GM04504 (cell line): ENCODE results near the gene ENTPD7.
"Not testable (repeated sequence)": the region's sequence is repeated elsewhere in the genome, so short reads cannot be mapped to it uniquely, and the experiment has no call there.

Experiments used
- DNase-seq: peaks from one replicate; pipeline ENCODE4 v3.0.0-alpha.2; 2012; ENCODE audit warnings: low read depth

ENTPD7 gene, protein sequence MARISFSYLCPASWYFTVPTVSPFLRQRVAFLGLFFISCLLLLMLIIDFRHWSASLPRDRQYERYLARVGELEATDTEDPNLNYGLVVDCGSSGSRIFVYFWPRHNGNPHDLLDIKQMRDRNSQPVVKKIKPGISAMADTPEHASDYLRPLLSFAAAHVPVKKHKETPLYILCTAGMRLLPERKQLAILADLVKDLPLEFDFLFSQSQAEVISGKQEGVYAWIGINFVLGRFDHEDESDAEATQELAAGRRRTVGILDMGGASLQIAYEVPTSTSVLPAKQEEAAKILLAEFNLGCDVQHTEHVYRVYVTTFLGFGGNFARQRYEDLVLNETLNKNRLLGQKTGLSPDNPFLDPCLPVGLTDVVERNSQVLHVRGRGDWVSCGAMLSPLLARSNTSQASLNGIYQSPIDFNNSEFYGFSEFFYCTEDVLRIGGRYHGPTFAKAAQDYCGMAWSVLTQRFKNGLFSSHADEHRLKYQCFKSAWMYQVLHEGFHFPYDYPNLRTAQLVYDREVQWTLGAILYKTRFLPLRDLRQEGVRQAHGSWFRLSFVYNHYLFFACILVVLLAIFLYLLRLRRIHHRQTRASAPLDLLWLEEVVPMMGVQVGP

DNA sequence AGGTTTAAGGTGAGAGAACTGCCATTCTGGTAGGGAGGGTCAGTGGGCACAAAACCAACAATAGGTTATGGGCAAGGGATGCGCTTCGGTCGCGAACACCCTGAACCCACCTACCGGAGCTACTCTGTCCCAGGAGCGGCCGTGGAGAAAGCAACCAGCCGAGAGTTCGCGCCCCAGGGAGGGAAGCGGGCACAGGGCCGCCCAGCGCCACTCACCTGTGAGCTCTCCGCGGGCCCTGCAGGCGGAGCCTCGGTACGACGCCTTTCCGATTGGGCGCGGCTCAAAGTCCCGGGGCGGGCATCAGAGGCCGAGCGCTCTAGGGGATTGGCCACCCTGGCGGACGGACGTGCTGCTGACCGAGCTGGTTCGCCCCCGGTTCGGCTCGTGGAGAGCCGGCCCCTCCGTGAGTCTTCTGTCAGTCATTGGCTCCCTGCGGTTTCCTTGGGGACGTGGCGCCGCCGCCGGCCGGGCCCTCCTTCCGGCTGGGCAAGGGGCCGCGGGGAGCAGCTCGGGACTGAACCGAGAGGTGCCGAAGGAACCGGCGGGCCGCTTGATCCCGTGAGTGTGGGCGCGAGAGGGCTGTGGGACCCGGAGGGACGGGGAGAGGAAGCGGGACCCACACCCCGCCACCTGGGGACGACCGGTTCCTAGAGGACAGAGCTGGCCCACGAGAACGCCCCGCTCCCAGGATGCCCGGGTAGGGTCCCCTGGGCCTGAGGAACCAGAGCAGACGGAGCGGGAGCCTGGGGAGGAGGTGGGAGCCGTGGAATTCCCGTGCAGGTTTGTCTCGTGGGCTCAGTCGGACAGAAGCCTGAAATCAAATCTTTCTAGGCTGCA lies at the start of gene ENTPD7:
Gene ENTPD7 (plus strand): TSS at position 479 of the 837 bp plus-strand sequence. CDS start 448 bp downstream, outside the sequence.
- DNase-seq = peak; percentile 89

DNA sequence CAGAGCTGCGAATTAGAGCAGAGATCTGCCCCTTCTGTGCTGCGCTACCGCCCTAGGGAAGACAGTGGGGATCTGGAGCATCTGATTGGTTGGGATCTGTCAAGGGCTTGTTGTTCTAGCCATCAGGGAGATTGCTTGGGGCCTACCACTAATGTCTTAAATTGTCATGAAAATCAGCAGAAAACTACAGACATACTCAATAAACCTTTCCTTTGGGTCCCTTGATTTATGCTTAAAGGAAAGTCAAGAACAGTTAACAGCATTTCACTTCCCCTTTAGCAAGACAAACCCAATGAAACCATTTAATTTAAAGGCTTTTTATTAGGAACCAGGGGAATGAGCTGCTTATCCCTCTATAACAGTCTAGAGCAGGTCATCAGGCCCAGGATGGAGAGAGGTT lies 49.1 kb upstream of the ENTPD7 start:
- no peak for DNase-seq

DNA sequence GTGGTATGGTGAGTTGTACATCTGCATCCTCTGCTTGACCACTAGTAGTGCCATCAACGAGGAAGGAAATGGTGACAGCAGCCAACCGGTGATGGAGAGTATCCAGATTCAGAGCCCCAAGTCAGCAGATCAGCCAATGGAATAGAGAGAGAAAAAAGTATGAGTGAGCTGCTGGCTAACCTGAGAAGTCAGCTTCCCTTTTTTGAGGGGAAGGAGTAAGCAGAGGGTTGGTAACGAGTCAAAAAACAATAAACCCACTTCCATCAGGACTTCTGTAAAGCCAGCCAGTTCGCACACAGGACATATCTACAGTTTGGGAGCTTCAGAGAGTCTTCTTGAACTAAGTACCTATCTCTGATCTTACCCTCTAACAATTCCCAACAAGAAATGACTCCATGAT lies 48.0 kb upstream of the ENTPD7 start:
- no peak for DNase-seq

DNA sequence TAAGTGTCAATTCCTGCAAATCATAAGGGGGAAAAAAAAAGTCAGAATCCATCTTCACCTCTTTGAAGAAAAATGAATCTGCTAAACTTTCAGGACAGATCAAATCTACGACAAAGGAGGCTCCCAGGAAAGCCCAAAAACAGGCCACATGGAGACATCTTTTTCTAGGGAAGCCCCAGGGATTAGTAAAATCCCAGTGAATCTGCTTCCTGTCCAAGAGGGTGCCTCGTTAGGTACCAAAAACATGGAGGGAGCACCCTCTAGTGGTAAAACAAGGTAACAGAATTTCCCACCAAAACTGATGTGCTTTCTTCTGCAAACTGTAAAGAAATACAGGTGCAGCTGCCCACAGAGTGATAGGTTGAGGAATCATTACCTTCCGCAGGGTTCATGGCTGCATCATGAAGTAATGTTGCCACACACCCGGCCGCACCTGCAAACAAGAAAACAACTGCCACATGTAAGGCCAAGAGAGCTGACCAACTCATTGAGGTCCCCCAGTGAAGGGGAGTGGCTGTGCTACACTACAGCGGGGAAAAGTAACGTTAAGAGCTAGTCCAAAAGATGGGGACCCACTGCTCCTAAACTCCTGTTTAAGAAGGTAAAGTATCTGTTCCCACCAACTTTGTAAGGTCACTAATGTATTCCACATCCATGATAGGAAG lies 47.0 kb upstream of the ENTPD7 start:
- peak; percentile 39 for DNase-seq

DNA sequence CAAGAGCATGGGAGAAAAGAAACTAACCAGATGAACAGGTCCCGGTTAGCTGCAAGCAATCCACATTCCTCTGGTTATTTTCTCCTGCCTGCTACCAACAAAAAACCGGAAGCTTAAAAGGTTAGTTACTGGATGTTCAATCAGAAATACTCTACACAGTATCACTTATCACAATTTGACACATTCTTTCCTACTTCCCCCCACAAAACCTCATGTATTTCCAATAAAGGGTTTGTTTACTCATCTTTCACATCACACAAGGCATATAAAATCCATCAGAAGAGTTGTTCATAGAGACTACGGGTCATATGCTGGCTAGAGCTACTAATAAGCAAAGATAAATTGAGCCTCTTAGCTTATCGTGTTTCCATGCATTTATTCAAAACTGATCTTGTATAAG lies 43.9 kb upstream of the ENTPD7 start:
- no peak for DNase-seq

DNA sequence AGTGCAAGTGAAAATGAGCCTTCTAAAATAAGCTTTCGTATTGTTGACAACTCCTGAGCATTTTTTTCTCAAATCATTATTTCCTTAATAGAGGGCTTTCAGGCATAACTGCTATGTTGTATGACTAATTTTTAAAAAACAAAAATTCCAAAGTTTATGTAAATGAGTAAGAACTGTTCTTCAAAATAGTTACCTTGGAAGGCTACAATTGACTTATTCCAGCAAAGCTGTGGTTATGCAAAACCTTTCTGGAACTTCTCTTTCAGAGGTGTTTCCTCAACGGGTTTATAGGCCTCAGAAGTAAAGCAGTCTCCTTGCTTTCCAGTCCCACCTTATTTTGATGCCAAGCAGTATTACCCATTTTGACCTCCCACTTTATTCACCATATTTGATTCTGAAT lies 41.6 kb upstream of the ENTPD7 start:
- no peak for DNase-seq

DNA sequence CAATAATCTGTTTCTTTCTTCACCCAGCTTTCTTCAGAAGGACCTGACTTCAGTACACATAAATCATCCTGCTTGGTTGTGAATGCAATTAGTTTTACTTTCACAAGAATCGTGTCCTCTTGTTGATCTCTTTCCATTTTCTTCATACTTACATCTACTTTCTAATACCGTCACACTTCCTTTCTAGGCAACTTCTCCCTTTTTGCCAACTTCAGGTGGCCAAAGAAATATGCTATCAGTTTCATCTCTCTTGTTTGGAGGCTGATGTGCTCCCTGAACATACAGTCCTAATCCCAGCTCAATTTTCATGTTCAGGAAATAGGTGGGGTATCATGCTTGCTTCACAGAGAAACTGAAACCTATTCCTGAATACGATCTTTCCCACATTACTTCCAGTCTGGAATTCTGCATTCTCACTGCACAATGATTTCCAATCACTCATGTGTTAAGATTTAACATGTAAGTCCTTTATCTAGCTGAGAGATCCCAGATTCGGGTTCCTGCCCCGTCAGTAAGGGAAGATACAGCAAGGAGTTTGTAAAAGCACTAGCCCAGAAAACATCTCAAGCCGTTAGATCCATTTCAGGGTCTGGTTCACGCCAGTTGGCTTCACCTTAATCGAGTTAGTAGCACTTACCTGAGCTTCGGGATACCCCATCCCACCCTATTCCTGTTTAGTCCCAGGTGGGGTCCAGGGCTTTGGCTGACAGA lies 40.1 kb upstream of the ENTPD7 start:
- DNase-seq = no peak

DNA sequence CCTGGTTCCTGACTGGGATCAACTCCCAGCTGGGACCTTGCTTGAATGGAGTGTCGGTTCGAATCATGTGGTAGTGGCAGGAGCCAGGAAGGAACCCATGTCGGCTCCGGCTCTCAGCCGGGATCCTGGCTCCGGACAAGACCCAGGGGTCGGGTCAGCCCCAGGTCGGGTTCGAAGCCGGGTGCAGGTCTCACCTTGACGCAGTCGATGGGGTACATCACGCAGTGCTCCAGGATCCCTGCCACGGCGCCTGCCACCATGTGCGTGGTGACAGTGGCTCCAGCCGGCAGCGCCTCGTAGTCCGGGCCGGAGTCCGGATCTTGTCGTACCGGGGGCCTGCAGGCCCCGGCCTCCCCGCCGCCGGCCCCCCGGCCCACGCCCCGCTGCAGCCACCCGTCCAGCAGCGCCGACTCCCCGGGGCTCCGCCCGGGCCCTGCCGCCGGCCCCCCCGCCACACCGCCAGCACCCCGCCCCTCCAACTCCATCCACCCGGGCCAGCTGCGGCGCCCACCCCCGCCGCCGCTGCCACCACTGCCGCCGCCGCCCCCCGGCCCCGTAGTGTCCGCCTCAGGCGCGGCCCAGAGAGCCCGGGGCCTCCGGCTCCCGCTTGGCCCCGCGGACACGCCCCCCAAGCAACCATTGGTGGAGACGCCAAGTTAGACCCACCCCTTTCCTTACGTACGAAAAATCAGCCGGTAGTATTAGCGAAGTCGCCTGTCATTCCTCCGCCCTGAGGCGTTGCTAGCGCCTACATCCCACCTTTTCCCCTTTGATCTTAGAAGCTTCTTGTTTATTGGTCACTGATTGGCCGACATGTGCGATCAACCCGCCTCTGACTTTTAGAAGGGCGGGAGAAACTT lies 39.2 kb upstream of the ENTPD7 start, which contains the start of gene SLC25A28:
Gene SLC25A28 (minus strand): TSS at position 589 of the 860 bp plus-strand sequence. CDS start 104 bp downstream, at position 485.
- DNase-seq = peak; percentile 100

DNA sequence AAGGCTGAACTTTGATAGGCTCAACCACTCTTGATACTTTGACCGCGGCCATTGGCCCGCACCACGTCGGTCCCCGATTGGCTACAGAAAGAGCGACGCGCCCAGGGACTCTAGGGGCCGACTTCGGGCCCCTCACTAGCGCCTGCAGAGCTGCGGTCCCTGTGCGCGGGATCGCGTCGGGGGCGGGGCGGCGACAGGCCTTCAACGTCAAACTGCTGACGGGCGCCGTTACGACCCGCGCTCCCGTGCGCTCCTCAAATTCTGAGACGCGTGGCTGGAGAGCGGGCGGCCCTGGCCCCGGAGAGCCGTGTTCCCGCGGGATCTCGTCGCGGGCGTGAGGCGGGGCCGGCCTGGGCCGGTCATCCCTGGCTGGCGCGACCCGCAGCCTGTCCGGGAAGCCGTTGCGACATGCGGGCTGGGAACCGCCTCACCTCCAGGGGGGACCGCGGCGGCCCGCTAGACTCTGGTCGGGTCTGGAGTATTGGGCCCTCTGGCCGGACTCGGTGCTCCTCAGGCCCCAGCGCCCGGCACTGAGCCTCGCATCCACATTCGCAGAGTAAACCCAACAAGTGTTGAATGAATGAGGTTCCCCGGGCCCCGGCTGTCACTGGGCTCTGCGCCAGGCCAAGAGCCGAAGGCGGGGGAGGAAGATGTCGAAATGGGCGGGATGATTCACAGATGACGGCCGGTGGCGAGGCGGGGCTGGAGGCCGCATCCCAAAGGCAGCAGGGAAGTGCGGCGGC lies 38.4 kb upstream of the ENTPD7 start:
- DNase-seq = peak; percentile 88

DNA sequence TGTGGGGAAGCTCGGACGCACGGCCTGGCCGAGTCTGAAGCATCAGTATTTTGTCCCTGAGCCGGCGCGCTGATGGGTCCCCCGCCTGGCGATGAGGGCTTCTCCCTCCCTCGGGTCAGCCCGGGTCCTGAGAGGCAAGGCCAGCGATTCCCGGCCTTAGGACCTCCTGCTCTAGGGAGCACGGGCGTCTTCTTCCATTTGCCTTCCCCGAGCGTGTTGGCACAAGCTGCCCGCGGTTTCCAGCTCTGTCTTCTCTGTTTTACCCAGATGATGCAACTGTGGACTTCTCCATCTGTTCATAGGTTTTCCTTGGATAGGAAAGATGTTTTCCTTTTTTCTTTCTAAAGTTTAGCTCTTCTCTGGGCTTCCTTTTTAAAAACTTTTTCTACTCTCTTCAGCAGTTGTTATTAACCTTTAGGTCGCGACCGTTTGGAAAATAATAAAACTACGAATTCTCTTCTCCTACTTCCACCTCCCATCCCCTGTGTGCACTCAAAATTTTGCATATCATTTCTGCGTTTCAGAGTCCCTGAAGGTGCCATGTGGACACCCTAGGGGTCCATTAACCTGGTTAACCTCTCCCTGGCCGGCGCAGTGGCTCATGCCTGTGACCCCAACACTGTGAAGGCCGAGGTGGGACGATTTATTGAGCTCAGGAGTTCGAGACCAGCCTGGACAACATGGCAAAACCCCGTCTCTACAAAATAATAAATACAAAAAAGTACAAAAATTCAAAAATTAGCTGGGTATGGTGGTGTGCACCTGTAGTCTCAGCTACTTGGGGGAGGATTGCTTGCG lies 37.7 kb upstream of the ENTPD7 start:
- peak; percentile 60 for DNase-seq

DNA sequence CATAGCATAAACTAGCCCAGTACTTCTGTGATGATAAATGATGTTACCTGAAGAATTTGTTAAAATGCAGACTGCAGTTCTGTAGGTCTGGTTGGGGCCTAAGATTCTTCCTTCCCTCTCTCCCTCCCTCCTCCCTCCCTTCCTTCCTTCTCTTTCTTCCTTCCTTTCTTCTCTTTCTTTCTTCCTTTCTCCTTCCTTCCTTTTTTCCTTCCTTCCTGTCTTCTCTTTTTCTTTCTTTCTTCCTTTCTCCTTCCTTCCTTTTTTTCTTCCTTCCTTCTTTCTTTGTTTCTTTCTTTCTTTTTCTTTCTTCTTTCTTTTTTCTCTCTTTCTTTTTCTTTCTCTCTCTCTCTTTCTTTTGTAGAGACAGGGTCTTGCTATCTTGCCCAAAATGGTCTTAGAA lies 35.4 kb upstream of the ENTPD7 start:
- no peak for DNase-seq

DNA sequence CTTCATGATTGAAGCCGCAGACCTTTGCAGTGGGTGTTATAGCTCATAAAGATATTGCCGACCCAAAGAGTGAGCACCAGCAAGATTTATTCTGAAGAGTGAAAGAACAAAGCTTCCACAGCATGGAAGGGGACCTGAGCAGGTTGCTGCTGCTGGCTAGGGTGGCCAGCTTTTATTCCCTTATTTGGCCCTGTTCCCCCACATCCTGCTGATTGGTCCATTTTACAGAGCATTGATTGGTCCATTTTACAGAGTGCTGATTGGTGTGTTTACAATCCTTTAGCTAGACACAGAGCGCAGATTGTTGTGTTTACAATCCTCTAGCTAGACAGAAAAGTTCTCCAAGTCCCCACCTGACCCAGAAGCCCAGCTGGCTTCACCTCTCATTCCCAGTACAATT lies 34.2 kb upstream of the ENTPD7 start:
- not testable (repeated sequence) for DNase-seq

DNA sequence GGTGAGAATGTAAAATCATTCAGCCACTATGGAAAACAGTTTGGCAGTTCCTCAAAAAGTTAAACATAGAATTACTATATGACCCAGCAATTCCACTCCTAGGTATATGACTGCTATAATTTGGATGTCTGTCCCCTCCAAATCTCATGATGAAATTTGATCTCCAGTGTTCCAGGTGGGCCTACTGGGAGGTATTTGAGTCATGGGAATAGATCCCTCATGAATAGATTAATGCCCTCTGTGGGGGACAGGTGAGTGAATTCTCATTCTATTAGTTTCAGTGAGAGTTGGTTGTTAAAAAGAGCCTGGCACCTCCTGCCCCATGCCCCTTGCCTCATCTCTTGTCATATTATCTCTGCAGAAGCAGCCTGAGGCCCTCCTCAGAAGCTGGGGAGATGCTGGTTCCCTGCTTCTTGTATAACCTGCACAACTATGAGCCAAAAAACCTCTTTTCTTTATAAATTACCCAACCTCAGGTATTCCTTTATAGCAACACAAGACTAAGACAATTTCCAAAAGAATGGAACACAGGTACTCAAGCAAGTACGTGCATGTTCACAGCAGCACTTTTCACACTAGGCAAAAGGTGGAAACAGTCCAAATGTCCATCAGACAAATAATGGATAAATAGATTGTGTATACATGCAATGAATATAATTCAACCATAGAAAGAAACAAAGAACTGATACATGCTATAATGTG lies 30.2 kb upstream of the ENTPD7 start:
- DNase-seq = no peak

DNA sequence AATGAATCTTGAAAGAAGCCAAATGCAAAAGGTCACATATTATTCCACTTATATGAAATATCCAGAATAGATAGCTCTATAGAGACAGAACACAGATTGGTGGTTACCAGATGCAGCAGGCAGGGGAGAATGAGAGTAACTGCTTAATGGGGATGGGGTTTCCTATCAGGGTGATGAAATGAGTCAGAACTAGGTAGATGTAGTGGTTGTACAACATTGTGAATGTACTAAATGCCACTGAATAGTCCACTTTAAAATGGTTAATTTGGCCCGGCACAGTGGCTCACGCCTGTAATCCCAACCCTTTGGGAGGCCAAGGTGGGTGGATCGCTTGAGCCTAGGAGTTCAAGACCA lies 29.7 kb upstream of the ENTPD7 start:
- DNase-seq = no peak

DNA sequence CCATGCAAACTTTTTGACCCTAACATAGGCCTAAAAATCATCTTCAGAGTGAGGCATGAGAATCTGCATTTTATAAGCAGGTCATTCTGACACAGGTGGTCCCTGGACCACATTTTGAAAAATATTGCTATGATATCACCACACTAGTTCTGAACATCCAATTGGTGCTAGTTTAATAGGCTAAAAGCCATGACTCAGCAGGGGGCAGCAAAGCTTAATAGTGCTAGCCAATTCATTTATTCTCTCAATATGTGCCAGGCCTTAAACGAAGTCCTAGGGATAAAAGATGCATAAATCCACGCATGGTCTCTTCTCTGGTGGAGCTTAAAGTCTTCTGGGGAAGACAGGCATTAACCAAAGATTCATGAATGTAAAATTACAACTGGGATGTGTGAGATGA lies 28.9 kb upstream of the ENTPD7 start:
- no peak for DNase-seq

DNA sequence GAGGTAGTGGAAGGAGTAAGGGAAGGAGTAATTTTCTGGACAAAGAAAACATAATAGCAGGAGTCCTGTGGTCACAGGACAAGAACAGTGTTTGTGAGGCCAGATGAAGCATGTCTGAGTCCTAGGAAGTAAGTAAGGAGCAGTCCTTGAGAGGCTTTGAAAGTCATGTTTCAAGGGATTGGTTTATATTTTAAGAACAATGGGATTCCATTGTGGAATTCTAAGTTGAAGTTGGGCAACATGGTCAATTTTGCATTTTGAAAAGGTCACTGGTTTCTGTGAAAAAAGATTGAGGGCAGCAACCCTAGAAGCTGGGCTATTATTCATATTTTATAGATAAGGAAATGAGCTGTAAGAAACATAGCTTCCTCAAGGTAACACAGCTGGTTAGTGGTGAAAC lies 28.3 kb upstream of the ENTPD7 start:
- no peak for DNase-seq

DNA sequence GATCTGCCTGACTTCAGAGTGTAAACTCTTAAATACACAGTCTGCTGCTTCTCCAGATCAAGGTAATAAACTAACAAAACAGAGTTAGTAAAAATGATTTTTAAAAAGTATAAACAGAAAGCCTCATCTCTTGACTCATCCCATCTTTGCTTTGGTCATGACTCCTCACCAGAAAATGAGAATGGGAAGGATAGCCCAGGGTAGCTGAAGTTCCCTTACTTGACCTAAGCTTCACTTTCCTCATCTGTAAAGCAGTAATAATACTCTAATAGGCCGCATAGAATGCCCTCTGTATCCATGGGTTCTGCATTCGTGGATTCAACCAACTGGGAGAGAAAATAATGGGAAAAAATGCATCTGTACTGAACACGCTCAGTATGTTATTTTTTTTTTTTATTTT lies 27.8 kb upstream of the ENTPD7 start:
- no peak for DNase-seq

DNA sequence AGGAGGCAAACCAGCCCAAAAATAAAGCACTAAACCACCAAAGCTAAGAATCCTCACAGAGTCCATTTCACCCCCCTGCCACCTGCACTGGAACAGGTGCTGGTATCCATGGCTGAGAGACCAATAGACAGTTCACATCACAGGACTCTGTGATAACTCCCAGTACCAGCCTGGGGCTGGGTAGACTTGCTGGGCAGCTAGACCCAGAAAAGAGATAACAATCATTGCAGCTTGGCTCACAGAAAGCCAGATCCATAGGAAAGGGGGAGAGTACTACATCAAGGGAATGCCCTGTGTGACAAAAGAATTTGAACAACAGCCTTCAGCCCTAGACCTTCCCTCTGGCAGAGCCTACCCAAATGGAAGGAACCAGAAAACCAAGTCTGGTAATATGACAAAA lies 25.5 kb upstream of the ENTPD7 start:
- DNase-seq = no peak
